DLD1 (cell line): Measurements from ENCODE around the gene NOD1.
"Not testable (repeated sequence)": the region's sequence is repeated elsewhere in the genome, so short reads cannot be mapped to it uniquely, and the experiment has no call there.

Experiments used
- in situ Hi-C: cut with HindIII; loops from 2 replicates; pipeline ENCODE4 v1.10.0; 2017; ENCODE audit warnings: low sequenced_read_pairs

NOD1 gene

DNA sequence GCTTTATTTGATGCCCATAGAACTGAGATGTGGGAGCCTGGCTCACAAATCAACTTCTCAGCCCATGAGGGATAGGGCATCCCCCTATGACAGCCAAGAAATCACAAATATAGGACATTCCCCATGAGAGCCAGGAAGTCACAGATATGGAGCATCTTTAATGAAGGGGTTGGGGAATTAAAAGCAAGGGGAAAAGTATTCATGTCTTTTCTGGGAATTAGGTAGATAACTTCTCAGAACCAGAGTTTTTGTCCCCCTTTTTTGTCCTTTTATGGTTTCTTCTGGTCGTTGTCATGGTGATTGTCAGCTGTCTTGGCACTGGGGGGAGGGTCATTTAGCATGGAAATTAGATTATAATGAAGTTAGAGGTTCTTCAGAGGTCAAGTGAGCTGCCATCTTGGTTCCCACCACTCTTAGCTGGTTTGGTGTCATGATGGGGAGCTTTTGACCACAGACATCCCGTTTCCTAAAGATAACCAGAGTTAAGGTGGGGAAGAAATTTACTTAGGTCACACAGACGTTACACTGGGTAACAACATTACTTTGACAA is 56.9 kb downstream of the NOD1 start:
- in situ Hi-C loops = no loop called here

DNA sequence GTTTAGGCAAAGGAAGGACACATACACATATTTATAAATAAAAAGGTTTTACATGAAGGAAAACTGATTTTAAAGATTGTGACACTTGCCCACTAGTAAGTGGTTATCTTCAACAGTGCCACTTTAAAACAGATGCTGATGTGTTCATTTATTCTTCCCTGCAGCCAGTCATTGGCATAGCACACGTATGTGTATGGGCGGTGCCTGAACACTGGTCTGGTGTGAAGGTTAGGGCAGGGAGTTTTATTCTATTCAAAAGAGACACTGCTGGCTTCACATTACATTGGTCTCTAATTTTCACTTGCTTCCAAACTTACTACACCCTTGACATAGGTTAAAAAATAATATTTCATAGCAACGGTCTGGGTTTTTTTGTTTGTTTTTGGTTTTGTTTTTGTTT is 57.9 kb downstream of the NOD1 start:
- in situ Hi-C loops = no loop called here

DNA sequence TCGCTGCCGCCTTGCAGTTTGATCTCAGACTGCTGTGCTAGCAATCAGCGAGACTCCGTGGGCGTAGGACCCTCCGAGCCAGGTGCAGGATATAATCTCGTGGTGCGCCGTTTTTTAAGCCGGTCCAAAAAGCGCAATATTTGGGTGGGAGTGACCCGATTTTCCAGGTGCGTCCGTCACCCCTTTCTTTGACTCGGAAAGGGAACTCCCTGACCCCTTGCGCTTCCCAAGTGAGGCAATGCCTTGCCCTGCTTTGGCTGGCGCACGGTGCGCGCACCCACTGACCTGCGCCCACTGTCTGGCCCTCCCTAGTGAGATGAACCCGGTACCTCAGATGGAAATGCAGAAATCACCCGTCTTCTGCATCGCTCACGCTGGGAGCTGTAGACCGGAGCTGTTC is 58.5 kb downstream of the NOD1 start:
- in situ Hi-C loops = not testable (repeated sequence)

DNA sequence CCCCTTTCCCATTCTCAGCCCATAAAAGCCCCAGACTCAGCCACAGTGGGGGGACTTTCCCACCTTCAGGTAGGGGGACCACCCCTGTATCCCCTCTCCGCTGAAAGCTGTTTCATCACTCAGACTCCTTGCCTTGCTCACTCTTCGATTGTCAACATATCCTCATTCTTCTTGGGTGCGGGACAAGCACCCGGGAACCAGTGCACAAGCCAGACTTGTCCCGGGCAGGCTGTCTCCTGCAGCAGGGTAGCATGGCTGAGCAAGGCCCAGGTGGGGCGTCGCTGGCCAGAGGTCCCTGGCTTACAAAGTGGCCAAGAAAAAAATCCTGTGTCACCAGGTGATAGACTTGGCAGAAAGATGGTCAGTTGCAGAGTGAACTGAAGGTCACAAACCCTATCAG is 64.7 kb downstream of the NOD1 start:
- in situ Hi-C loops = no loop called here

DNA sequence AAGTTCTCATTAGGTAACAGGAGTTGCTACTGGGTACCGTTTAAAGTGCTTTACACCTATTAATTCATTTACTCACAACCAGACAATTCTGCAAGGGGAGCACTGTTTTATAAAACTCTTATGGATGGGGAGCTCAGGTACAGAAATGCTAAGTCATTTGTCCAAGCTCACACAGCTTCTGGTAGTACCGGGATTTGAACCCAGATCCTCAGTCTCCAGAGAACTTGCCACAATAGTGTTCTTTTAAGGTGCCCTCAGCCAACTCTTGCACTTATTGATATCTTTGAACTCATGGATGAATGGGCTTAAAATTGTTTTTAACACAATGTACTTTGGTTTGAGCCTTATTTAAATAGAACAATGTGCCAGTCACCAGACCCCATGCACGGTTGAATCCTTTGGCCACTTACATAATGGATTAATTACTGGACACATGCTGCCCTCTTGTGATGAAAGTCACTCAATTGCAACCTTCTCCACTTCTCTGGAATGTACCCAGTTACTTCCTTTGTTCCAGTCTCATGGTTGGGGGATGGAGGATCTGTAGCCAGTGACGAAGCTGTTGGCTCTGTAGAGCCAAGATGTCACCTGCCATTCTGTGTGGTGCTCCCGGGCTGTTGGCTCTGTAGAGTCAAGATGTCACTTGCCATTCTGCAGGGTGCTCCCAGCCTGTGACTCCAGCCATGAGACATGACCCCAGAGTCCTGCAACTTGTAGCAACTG is 65.6 kb downstream of the NOD1 start:
- in situ Hi-C loops = no loop called here

DNA sequence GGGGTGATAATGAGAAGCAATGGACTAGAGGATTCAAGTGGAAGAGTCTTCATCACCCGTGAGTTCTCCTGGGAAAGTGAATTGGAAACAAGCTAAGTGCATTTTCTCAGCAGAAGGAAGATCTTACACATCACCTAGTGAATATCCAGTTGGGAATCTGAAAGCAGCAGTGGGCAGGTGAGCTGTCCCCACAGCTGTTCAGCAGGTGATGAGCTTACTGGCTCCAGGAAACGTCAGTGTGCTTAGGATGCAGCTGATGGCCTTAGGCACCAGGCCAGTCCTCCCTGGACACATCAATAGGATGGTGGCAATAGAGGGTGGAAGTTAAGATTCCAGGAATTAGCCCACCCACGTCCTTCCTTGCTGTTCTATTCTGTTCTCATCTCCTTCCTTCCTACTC is 66.7 kb downstream of the NOD1 start:
- in situ Hi-C loops = no loop called here

DNA sequence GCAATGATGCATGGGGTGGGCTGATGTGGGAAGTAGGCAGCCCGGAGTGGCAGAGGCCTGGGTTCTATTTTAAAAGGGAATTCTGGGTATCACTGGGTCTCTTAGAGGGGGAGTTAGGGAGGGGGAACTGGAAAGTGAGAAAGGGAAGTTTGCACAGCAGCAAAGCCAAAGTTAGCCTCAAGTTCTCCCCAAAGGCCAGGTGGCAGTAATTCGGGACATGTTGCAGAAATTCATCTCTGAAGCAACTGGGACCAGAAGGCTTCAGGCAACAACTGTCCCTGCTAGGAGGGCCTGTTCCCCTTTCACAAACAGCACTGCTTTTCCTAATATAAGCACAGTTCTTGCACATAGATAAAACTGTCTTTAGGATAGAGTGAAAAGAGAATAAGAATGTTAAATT is 67.4 kb downstream of the NOD1 start:
- in situ Hi-C loops = no loop called here

DNA sequence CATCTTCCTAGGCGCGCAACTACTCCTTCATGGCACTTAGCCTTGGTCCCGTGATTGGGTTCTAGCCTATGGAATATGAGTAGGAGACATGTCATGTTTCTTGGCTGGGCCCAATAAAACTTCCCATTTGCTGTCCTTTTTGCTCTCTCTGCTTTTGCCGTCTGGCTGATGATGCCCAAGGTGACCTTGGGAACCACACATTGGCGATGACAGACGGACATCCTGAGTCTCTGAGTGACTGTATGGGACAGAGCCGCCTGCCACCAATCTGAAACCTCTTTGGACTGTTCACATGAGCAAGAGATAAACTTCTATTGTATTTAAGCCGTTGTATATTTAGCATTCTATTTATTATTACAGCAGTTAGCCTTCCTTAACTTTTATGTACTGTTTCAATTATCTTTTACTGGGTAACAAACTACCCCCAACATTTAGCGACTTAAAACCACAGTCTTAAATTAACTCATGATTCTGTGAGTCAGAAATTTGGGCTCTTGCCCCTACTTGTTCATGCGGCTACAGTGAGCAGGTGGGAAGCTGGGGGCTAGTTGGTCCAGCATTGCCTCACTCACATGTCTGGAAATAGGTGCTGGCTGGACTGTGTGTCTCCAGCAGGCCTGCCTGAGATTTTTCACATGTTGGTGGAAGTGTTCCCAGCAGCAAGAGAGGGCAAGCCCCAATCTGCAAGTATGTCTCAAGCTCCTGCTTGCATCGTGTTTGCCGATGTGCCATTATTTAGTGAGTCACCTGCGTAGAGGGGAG is 71.7 kb downstream of the NOD1 start:
- in situ Hi-C loops = no loop called here

DNA sequence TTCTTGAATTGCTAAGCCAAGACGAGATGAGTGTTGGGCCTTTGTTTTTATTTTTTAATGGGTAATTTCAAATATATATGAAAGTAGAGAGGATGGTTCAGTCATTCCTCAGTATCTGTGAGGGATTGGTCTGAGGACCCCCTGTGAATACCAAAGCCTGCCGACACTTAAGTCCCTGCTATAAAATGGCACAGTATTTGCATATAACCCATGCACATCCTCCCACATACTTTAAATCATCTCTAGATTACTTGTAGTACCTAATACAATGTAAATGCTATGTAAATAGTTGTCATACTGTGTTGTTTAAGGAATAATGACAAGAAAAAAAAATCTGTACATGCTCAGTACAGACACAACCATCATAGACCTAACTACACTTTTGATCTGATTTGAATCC is 73.4 kb downstream of the NOD1 start:
- in situ Hi-C loops = no loop called here

DNA sequence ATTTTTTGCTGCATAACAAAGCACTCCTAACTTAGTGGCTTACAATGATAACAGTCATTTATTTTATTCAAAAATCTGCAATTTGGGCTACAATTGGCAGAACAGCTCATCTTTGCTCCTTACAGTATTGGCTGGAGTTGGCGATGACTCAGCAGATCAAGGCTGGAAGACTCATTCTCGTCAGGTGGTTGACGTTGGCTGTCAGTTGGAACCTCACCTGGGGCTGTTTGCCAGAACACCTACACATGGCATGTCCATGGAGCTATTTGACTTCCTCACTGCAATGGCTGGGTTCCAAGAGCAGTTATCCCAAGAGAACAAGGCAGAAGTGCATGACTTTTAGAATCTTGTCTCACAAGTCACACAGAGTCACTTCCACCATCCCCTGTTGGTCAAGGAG is 75.1 kb downstream of the NOD1 start:
- in situ Hi-C loops = no loop called here

DNA sequence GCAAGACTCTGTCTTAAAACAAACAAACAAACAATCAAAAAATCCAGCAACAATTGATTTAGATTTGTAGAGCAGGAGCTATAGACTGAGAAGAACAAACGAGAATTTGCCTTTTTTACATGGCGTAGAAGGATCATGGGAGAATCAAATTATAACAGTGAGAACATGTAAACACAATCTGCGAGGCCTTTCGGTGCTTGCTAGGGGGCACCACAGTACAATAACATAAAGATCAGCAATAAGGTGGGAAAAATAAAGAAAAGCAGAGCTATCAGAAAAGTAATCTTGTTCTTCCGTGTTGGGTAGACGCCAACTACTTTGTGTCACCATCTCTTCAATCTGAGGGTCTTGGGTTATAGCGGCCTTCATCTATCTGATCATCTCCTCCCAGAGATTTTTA is 82.2 kb downstream of the NOD1 start:
- in situ Hi-C loops = no loop called here

DNA sequence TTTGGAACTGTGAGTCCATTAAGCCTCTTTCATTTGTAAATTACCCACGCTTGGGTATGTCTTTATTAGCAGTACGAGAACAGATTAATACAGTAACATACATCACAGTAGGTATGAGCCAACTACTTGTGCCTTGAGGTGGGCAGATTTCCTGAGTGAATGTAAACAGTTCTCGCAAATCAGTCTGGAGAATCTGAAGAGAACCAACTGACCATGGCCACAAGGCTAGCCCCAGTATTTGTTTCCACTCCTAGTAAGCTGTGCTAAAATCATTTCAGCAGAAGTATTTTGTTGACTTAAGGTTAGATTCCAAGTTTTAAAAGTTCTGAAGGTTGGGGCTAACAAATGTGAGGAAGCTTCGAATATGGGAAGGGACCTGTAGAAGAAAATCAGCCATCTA is 82.9 kb downstream of the NOD1 start:
- in situ Hi-C loops = no loop called here

DNA sequence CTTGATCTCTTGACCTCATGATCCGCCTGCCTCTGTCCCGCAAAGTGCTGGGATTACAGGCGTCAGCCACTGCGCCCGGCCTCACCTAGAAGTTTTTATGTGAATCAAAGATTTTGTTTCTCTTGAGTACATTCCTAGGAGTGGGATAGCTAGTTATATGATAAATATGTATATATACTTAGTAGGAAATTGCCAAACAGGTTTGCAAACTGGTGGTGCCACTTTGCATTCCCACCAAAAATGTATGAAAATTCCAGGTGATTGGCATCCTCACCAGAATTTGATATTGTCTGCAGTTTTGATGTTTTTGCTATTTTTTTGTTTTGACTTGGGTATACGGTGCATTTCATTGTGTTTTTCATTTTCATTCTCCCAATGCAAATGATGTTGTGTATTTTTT is 86.8 kb downstream of the NOD1 start:
- in situ Hi-C loops = no loop called here

DNA sequence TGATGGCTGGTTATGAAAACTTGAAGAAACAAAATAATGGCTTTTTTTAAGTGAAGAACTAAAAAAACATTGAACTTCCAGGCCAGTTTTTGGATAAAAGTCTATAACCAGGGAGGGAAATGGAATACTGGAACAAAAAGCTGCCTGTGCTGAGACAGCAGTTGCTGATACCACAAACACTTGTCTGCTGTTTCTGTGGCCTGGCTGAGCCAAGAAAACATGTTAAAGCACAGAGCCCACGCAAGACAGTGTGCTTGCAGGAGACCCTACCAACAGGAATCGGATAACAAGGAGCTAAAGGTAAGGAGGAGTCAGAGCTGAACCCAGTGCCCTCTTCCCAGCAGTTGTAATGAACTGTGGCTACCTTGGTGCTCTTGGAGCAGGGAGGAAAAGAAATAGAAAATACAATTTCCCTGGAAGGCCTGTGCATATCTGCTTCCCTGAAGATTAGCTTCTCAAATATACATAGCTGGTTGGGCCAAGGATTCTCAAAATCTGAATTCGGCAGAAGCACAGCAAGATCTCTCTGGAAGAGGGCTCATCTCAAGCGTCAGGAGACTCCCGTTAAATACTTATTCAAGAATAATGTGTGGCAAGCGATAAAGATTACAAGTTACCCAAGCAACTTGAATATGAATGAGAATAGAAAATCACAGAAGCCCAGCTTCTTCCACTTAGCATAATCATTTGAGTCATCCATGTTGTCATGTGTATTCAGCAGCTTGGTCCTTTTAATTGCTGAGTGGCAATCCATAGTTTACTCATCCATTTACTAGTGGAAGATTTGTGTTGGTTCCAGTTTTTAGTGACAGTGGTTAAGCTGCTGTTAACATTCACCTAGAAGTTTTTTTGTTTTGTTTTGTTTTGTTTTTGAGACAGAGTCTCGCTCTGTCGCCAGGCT is 87.6 kb downstream of the NOD1 start:
- in situ Hi-C loops = no loop called here

DNA sequence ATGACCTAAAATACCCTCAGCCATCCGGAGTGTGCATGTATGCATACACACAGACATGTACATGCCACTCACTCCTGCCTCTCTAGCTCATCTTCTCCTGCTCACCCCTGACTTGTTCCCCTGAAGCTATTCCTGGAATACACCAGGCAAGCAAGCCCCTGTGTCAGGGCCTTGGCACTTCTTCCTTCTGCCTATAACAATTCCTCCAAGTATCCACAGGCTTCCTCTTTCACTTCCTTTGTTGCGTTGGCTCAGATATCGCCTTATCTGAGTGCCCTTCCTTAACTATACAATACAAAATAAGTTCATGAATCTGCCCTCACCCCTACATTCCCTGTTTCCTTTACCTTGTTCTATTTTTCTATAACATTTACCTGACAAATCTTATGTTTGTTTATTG is 88.8 kb downstream of the NOD1 start:
- in situ Hi-C loops = no loop called here

DNA sequence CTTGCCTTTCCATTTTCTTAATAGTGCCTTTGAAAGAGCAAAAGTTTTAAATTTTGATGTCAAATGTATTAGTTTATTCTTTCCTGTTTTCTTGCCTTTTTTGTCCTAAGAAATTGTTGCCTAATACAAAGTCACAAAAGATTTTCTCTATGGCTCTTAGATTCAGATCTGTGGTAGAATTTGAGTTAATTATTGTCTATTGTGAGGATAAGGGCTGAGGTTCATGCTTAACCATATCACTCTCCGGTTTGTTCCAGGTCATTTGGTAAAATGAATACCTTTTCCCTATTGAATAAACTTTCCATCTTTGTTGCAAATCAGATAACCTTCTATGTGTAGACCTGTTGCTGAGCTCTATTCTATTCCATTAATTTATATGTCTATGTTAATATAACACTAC is 96.0 kb downstream of the NOD1 start:
- in situ Hi-C loops = no loop called here

DNA sequence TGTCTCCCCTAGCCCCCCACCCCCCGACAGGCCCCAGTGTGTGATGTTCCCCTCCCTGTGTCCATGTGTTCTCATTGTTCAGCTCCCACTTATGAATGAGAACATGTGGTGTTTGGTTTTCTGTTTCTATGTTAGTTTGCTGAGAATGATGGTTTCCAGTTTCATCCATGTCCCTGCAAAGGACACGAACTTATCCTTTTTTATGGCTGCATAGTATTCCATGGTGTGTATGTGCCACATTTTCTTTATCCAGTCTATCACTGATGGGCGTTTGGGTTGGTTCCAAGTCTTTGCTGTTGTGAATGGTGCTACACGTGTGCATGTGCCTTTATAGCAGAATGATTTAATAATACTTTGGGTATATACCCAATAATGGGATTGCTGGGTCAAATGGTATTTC is 97.8 kb downstream of the NOD1 start:
- in situ Hi-C loops = not testable (repeated sequence)

DNA sequence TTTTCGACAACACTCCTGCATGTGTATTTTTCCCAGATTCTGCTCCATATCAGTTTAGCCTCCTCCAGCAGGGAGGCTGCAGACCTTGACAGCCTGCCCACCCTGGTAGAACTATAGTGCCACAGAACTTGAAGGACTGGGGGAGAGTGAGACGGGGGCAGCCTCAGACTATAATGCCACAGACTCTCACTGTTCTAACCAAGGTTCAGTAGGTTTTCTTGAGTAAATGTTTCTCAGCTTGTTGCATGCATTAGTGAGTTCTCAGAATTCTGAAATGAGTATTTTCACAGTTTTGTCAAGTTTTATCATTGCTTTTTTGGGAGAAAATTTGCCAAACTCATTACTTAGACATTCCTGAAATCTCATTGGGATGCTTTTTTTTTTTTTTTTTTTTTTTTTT is 98.3 kb downstream of the NOD1 start:
- in situ Hi-C loops = no loop called here

DNA sequence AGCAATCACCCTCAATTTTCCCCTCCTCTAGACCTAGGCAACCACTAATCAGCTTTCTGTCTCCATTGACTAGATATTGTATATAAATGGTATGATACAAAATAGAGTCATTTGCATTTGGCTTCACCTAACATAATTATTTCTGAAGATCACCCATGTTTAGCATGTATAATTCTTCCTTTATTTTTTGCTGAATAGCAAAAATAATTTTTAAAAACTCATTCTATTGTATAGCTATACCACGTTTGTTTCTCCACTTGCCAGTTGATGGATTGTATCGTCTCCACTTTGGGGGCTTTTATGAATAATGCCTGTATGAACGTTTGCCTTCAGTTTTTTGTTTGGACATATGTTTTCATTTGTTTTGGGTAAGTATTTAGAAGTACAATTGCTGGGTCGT is 98.8 kb downstream of the NOD1 start:
- in situ Hi-C loops = no loop called here

DNA sequence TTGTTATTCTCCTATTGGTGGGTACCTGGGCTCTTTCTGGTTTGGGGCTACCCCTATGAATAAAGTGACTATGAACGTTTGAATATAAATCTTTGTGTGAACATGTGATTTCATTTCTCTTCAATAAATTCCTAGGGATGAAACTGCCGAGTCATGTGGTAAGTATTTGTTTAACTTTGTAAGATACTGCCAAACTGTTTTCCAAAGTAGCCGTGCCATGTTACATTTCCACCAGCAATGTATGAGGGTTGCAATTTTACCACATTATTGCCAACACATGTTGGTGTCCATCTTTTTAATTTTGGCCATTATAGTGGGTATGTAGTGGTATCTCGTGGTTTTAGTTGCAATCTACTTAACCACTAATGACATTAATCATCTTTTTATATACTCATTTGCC is 99.5 kb downstream of the NOD1 start:
- in situ Hi-C loops = no loop called here

DNA sequence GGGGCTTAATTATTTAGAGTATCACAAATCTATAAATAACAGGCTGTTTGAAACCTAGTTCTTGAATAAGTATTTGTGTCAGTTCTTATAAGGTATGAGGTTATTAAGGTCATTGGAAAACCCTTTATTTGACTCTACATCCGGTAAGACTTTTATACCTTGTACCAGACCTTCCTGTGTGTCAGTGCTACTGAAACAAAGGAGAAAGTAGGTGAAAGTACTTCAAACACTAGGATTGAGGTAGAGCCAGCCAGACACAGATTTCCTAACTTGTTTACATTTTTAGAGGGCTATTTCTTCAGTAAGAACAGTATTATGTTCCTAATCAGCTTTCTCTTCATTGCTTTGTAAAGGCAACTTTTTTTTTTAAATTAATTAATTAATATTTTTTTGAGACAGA is 100.3 kb downstream of the NOD1 start:
- in situ Hi-C loops = no loop called here
